A549 (cell line): Measurements from ENCODE around the gene C11orf98. TPM values are rescaled to one million over a fixed set of nuclear protein-coding genes. Genes with fewer than 3 reads are reported as not detected.

ENCODE experiments used
- ATAC-seq, 2 experiments: fragments of 200-7000 bp in 1 of 2; fragments of >200 bp in 1 of 2; cut with Nextera tagmentation in 1 of 2; cut with Tn5 transposase in 1 of 2; 3 replicates each; pipeline versions ENCODE4 v1.8.0 to v1.9.1; 2018 to 2020; ENCODE audit warnings: mild to moderate bottlenecking in 1 of 2, moderate library complexity in 1 of 2
- CTCF ChIA-PET: fragments of 300-600 bp; sonication (Branson Sonifier 250); formaldehyde crosslinking; extraction: SDS; loops from one replicate; lab custom pipeline; 2021; ENCODE audit warnings: antibody characterized with exemption, inconsistent platforms; lab: Yijun Ruan, JAX
- POLR2A ChIA-PET: fragments of 350-600 bp; formaldehyde crosslinking; extraction: SDS; loops from one replicate; lab custom pipeline; 2021; ENCODE audit warnings: antibody characterized with exemption, inconsistent platforms; lab: Yijun Ruan, JAX
- DNase-seq, 2 experiments: peaks; one replicate each; pipeline versions ENCODE4 v3.0.0 to v3.0.0-alpha.2; 2011 to 2016; ENCODE audit warnings: low read depth in 1 of 2, low spot score in 1 of 2
- FAIRE-seq: peaks from 2 replicates; lab custom pipeline; 2011; peaks lifted over from hg19 to GRCh38; lab: Jason Lieb, UNC
- H3K27ac ChIP-seq, 2 experiments: fragments of >200 bp; sonication (Bioruptor Twin); formaldehyde crosslinking; 3 replicates each; pipeline ENCODE4 v1.5.1; 2016 to 2017
- H3K4me1 ChIP-seq: fragments of >200 bp; sonication (Bioruptor Twin); formaldehyde crosslinking; 3 replicates; pipeline ENCODE4 v1.6.1; 2016
- H3K4me2 ChIP-seq: fragments of >200 bp; sonication (Bioruptor Twin); formaldehyde crosslinking; 3 replicates; pipeline ENCODE4 v1.6.1; 2016
- H3K4me3 ChIP-seq: fragments of >200 bp; sonication (Bioruptor Twin); formaldehyde crosslinking; 3 replicates; pipeline ENCODE4 v1.5.1; 2016
- H3K9me3 ChIP-seq: fragments of >200 bp; sonication (Bioruptor Twin); formaldehyde crosslinking; 3 replicates; pipeline ENCODE4 v1.6.1; 2016
- CBX2 ChIP-seq: fragments of 200-600 bp; sonication (generic); IDR thresholded peaks from 2 replicates; pipeline ENCODE4 v1.6.1; 2016; ENCODE audit warnings: low read depth, mild to moderate bottlenecking, borderline replicate concordance
- CHD4 ChIP-seq: fragments of 200-600 bp; sonication (generic); IDR thresholded peaks from 2 replicates; pipeline ENCODE4 v1.6.1; 2016; ENCODE audit warnings: antibody characterized with exemption, mild to moderate bottlenecking, borderline replicate concordance
- ESRRA ChIP-seq: fragments of 150-350 bp; IDR thresholded peaks from 2 replicates; pipeline ENCODE4 v1.6.1; 2014; ENCODE audit warnings: mild to moderate bottlenecking, low read length, borderline replicate concordance
- HOXB5 ChIP-seq: fragments of 250-450 bp; sonication (Bioruptor Pico); IDR thresholded peaks from 2 replicates; pipeline ENCODE4 v1.5.0; 2020; ENCODE audit warnings: mild to moderate bottlenecking, moderate library complexity
- KDM5A ChIP-seq: fragments of 200-600 bp; sonication (generic); IDR thresholded peaks from 2 replicates; pipeline ENCODE4 v1.6.1; 2016; ENCODE audit warnings: antibody characterized with exemption, mild to moderate bottlenecking
- MAZ ChIP-seq: fragments of 150-350 bp; IDR thresholded peaks from 2 replicates; pipeline ENCODE4 v1.6.1; 2014; ENCODE audit warnings: antibody characterized with exemption, low read depth, low read length, borderline replicate concordance
- NFE2L2 ChIP-seq: fragments of 150-350 bp; conservative IDR thresholded peaks from 2 replicates; pipeline ENCODE4 v1.6.1; 2014; ENCODE audit warnings: low read length
- RARB ChIP-seq: fragments of 250-450 bp; sonication (Bioruptor Pico); IDR thresholded peaks from 2 replicates; pipeline ENCODE4 v1.8.0; 2021; ENCODE audit warnings: mild to moderate bottlenecking, moderate library complexity
- RCOR1 ChIP-seq: fragments of 150-350 bp; IDR thresholded peaks from 2 replicates; pipeline ENCODE4 v1.6.1; 2014; ENCODE audit warnings: antibody characterized with exemption, low read length, low read depth
- RNF2 ChIP-seq: fragments of 200-600 bp; sonication (generic); IDR thresholded peaks from 2 replicates; pipeline ENCODE4 v1.6.1; 2016; ENCODE audit warnings: low read depth, mild to moderate bottlenecking, antibody characterized with exemption, moderate library complexity, borderline replicate concordance
- ZC3H11A ChIP-seq: fragments of 450-650 bp; IDR thresholded peaks from 2 replicates; pipeline ENCODE4 v1.6.1; 2014; ENCODE audit warnings: antibody characterized with exemption, mild to moderate bottlenecking
- WGBS: methylation state at CpG from one replicate; pipeline ENCODE4 v1.1.6; 2017; ENCODE audit errors: missing lambda C conversion rate; 5-methylcytosine and 5-hydroxymethylcytosine counted together
- polyA plus RNA-seq, 4 experiments: library from polyadenylated mRNA; depleted of rRNA in 3 of 4; stranded (reverse); fragments of >200 nt; fragmentation: RNase III in 1 of 4; extraction: RNeasy Plus Mini Kit Qiagen cat#74134 plus additional on column Dnase treatment in 1 of 4; gene quantifications; 2 replicates in 3 of 4; 3 replicates in 1 of 4; pipeline ENCODE4 v1.2.3, GENCODE V29; 2011 to 2017
- TF ChIP-seq, protein P1 (sequence below): IDR thresholded peaks from 2 replicates; pipeline ENCODE4 v1.6.1; 2012
- TF ChIP-seq, protein P2 (sequence below): fragments of 250-450 bp; sonication (Bioruptor Pico); IDR thresholded peaks from 2 replicates; pipeline ENCODE4 v1.5.0; 2020; ENCODE audit warnings: low read depth, mild to moderate bottlenecking, moderate library complexity
- TF ChIP-seq, protein P3 (sequence below): IDR thresholded peaks from 2 replicates; pipeline ENCODE4 v1.6.1; 2012; ENCODE audit warnings: low read depth, borderline replicate concordance
- TF ChIP-seq, protein P4 (sequence below): fragments of 450-650 bp; IDR thresholded peaks from 2 replicates; pipeline ENCODE4 v1.6.1; 2014; ENCODE audit warnings: antibody characterized with exemption
- TF ChIP-seq, protein P5 (sequence below): fragments of 200-600 bp; sonication (generic); IDR thresholded peaks from 2 replicates; pipeline ENCODE4 v1.6.1; 2016; ENCODE audit warnings: antibody characterized with exemption, mild to moderate bottlenecking, moderate library complexity
- TF ChIP-seq, protein P6 (sequence below): fragments of 150-350 bp; IDR thresholded peaks from 2 replicates; pipeline ENCODE4 v1.6.1; 2014; ENCODE audit warnings: low read depth, mild to moderate bottlenecking, low read length
- TF ChIP-seq, protein P7 (sequence below): fragments of >200 bp; sonication (Bioruptor Twin); formaldehyde crosslinking; IDR thresholded peaks from 3 replicates; pipeline ENCODE4 v1.5.1; 2016
- TF ChIP-seq, protein P8 (sequence below): fragments of 250-450 bp; sonication (Bioruptor Pico); IDR thresholded peaks from 2 replicates; pipeline ENCODE4 v1.5.0; 2021; ENCODE audit warnings: mild to moderate bottlenecking, moderate library complexity, borderline replicate concordance

Gene C11orf98
- polyA plus RNA-seq, 2 of the 4 experiments (the other 2 are of a cell fraction) = 91.7 to 140 TPM

DNA sequence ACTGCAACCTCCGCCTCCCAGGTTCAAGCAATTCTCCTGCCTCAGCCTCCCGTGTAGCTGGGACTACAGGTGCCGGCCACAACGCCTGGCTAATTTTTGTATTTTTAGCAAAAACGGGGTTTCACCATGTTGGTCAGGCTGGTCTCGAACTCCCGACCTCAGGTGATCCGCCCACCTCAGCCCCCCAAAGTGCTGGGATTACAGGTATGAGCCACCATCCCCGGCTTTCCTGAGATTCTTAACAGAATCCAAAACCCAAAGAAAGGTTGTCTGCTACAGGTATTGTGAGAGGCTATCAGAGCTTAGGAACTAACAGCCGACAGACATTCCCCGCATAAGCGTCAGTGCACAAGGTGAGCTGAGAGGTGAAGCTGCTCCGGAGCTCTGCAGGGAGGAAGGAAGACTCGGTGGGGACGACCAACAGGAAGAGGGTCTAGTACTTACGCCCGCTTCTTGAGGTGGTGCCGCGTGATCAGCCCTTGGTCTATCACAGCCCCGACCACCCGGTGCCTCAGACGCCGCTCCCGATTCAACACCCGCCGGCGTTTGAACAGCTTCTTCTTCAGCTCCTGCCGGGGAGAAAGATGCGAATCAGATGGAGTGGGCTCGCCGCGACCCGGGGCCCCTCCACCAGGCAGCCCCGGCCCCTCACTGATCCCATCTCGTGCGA lies 470 bp downstream of the C11orf98 start:
- ChIA-PET POLR2A (interaction anchor here (0.6 to 5.5 kb wide), 40 partner anchors 8 to 849 kb away, joined by 3 to 91 read pairs (median 6); partner anchors contain the start of genes B3GAT3, EEF1G, EML3 and GANAB), CTCF (interaction anchor here (0.9 to 1.6 kb wide), 12 partner anchors 8 to 271 kb away, joined by 3 to 6 read pairs (median 4); partner anchors contain the start of genes B3GAT3, LBHD1 and ROM1)
- peak overlapping the region; percentile 79 for H3K4me3 ChIP-seq
- TF ChIP-seq HOXB5 (CRISPR knock-in tag) (no peak), MAZ (no peak), RARB (CRISPR knock-in tag) (no peak), NFE2L2 (no peak), CHD4 (peak; percentile 54; the same call in 1 of the 2 replicates), ZC3H11A (no peak)
- TF ChIP-seq, protein P1, sequence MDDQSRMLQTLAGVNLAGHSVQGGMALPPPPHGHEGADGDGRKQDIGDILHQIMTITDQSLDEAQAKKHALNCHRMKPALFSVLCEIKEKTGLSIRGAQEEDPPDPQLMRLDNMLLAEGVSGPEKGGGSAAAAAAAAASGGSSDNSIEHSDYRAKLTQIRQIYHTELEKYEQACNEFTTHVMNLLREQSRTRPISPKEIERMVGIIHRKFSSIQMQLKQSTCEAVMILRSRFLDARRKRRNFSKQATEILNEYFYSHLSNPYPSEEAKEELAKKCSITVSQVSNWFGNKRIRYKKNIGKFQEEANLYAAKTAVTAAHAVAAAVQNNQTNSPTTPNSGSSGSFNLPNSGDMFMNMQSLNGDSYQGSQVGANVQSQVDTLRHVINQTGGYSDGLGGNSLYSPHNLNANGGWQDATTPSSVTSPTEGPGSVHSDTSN = no peak
- TF ChIP-seq, protein P2, sequence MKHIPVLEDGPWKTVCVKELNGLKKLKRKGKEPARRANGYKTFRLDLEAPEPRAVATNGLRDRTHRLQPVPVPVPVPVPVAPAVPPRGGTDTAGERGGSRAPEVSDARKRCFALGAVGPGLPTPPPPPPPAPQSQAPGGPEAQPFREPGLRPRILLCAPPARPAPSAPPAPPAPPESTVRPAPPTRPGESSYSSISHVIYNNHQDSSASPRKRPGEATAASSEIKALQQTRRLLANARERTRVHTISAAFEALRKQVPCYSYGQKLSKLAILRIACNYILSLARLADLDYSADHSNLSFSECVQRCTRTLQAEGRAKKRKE = no peak
- TF ChIP-seq, protein P3, sequence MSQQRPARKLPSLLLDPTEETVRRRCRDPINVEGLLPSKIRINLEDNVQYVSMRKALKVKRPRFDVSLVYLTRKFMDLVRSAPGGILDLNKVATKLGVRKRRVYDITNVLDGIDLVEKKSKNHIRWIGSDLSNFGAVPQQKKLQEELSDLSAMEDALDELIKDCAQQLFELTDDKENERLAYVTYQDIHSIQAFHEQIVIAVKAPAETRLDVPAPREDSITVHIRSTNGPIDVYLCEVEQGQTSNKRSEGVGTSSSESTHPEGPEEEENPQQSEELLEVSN = 0 out of 2 replicates have a peak, but pooled peaks have one; percentile 22
- TF ChIP-seq, protein P4, sequence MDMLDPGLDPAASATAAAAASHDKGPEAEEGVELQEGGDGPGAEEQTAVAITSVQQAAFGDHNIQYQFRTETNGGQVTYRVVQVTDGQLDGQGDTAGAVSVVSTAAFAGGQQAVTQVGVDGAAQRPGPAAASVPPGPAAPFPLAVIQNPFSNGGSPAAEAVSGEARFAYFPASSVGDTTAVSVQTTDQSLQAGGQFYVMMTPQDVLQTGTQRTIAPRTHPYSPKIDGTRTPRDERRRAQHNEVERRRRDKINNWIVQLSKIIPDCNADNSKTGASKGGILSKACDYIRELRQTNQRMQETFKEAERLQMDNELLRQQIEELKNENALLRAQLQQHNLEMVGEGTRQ = no peak
- H3K4me1 ChIP-seq = peaks cover 24% of the 10 kb centered on the region
- H3K4me2 ChIP-seq = peak overlapping the region; percentile 64
- no peaks in the 10 kb centered on the region for H3K9me3 ChIP-seq
- WGBS = 4% methylated on average over 15 of the region's 36 CpGs
- ATAC-seq (peak; percentile 70), FAIRE-seq (no peak), DNase-seq (peak in 1 of 2 experiments; percentile 72)
- peak overlapping the region; percentile 93 to 96 for H3K27ac ChIP-seq

DNA sequence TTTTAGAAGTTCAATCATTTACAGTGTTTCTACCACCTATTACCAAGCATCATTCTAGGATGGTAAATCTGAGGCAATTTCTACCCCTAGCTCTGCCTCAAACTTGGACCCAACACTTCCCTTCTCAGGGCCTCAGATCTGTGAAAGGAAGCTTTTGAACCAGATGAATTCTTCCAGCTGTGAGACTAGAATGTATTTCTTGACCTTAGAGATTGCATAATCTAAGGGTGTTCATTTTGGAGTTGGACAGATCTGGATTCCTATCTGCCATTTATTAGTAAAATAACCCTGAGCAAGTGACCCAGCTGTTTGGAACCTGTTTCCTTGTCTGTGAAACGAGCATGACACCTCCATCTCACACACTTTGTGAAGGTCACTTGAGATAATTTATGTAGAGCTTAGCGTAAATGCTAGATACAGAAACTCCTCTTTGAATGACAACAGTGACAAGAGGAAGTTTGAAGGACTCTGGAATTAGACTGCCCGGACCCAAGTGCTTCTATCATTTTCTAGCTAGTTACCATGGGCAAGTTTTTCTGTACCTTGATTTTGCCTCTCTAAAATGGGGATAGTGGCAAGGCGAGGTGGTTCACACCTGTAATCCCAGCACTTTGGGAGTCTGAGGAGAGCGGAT lies 8.1 kb downstream of the C11orf98 start:
- Histone ChIP-seq H3K27ac (no peak overlapping the region), H3K4me1 (peaks cover 4% of the 10 kb centered on the region; the same call in 2 of the 3 replicates), H3K9me3 (no peaks in the 10 kb centered on the region), H3K4me2 (no peak overlapping the region), H3K4me3 (no peak overlapping the region)
- DNase-seq (no peak), ATAC-seq (no peak), FAIRE-seq (no peak)
- WGBS = 61% methylated on average over 5 of the region's 5 CpGs
- ChIA-PET POLR2A (interaction anchor here (1.7 to 3.6 kb wide), 2 partner anchors 8 to 65 kb away, joined by 5 to 35 read pairs; partner anchors contain the start of genes C11orf98, CSKMT and TUT1), CTCF (interaction anchor here (0.9 to 3.6 kb wide), 5 partner anchors 9 to 44 kb away, joined by 3 to 14 read pairs (median 3); partner anchors contain the start of genes EML3 and ROM1)
- TF ChIP-seq, protein P5, sequence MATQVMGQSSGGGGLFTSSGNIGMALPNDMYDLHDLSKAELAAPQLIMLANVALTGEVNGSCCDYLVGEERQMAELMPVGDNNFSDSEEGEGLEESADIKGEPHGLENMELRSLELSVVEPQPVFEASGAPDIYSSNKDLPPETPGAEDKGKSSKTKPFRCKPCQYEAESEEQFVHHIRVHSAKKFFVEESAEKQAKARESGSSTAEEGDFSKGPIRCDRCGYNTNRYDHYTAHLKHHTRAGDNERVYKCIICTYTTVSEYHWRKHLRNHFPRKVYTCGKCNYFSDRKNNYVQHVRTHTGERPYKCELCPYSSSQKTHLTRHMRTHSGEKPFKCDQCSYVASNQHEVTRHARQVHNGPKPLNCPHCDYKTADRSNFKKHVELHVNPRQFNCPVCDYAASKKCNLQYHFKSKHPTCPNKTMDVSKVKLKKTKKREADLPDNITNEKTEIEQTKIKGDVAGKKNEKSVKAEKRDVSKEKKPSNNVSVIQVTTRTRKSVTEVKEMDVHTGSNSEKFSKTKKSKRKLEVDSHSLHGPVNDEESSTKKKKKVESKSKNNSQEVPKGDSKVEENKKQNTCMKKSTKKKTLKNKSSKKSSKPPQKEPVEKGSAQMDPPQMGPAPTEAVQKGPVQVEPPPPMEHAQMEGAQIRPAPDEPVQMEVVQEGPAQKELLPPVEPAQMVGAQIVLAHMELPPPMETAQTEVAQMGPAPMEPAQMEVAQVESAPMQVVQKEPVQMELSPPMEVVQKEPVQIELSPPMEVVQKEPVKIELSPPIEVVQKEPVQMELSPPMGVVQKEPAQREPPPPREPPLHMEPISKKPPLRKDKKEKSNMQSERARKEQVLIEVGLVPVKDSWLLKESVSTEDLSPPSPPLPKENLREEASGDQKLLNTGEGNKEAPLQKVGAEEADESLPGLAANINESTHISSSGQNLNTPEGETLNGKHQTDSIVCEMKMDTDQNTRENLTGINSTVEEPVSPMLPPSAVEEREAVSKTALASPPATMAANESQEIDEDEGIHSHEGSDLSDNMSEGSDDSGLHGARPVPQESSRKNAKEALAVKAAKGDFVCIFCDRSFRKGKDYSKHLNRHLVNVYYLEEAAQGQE = no peak
- TF ChIP-seq NFE2L2 = no peak
- TF ChIP-seq RNF2 = no peak
- TF ChIP-seq CBX2 = no peak
- no peak for TF ChIP-seq MAZ
- TF ChIP-seq, protein P6, sequence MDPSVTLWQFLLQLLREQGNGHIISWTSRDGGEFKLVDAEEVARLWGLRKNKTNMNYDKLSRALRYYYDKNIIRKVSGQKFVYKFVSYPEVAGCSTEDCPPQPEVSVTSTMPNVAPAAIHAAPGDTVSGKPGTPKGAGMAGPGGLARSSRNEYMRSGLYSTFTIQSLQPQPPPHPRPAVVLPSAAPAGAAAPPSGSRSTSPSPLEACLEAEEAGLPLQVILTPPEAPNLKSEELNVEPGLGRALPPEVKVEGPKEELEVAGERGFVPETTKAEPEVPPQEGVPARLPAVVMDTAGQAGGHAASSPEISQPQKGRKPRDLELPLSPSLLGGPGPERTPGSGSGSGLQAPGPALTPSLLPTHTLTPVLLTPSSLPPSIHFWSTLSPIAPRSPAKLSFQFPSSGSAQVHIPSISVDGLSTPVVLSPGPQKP = no peak
- TF ChIP-seq, protein P7, sequence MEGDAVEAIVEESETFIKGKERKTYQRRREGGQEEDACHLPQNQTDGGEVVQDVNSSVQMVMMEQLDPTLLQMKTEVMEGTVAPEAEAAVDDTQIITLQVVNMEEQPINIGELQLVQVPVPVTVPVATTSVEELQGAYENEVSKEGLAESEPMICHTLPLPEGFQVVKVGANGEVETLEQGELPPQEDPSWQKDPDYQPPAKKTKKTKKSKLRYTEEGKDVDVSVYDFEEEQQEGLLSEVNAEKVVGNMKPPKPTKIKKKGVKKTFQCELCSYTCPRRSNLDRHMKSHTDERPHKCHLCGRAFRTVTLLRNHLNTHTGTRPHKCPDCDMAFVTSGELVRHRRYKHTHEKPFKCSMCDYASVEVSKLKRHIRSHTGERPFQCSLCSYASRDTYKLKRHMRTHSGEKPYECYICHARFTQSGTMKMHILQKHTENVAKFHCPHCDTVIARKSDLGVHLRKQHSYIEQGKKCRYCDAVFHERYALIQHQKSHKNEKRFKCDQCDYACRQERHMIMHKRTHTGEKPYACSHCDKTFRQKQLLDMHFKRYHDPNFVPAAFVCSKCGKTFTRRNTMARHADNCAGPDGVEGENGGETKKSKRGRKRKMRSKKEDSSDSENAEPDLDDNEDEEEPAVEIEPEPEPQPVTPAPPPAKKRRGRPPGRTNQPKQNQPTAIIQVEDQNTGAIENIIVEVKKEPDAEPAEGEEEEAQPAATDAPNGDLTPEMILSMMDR = no peak
- no peak for TF ChIP-seq RCOR1
- TF ChIP-seq, protein P8, sequence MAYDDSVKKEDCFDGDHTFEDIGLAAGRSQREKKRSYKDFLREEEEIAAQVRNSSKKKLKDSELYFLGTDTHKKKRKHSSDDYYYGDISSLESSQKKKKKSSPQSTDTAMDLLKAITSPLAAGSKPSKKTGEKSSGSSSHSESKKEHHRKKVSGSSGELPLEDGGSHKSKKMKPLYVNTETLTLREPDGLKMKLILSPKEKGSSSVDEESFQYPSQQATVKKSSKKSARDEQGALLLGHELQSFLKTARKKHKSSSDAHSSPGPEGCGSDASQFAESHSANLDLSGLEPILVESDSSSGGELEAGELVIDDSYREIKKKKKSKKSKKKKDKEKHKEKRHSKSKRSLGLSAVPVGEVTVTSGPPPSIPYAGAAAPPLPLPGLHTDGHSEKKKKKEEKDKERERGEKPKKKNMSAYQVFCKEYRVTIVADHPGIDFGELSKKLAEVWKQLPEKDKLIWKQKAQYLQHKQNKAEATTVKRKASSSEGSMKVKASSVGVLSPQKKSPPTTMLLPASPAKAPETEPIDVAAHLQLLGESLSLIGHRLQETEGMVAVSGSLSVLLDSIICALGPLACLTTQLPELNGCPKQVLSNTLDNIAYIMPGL (CRISPR knock-in tag) = no peak
- TF ChIP-seq KDM5A = no peak
- TF ChIP-seq ESRRA = no peak
